A673 (cell line): Measurements from ENCODE around the gene ZBTB44.

ENCODE experiments used
- CTCF ChIP-seq: fragments of 300-800, 200-600 bp; sonication (generic); conservative IDR thresholded peaks from 2 replicates; pipeline ENCODE4 v1.5.1; 2017; ENCODE audit warnings: low read depth, mild to moderate bottlenecking, antibody characterized with exemption, low read length, moderate library complexity, mixed read lengths
- EZH2 ChIP-seq: fragments of 200-600 bp; sonication (generic); IDR thresholded peaks from 2 replicates; pipeline ENCODE4 v1.6.1; 2017; ENCODE audit warnings: borderline replicate concordance, low read depth, mild to moderate bottlenecking, mixed read lengths, antibody characterized with exemption, low read length; ENCODE audit not compliant: poor library complexity, severe bottlenecking

GRCh38 chr11:130216221-130216550, 98.5 kb downstream of the ZBTB44 start:
- TF ChIP-seq CTCF (no peak), EZH2 (no peak)
